ENCODE measurements around the gene ZNF768.
"Not testable (repeated sequence)": the region's sequence is repeated elsewhere in the genome, so short reads cannot be mapped to it uniquely, and the experiment has no call there.

Gene ZNF768

GRCh38 chr16:30539000-30539964 is 12.9 kb upstream of the ZNF768 start:
- in situ Hi-C loops (cut with MboI; ENCODE audit: low pct_unique_long_range_greater_than_20kb, low sequenced_read_pairs, unreplicated experiment), result loop anchor here (10.0 to 25.0 kb wide), 2 partner anchors 84 to 98 kb away; no protein-coding TSS in a partner anchor
- no peak for TF ChIP-seq CTCF (IDR thresholded peaks at IDR 0.05; ENCODE audit: extremely low read depth, insufficient read depth, missing control alignments)
- no peak for DNase-seq (ENCODE audit: low spot score)

GRCh38 chr16:30536391-30537024 is 10.1 kb upstream of the ZNF768 start:
- in situ Hi-C loops (cut with MboI; ENCODE audit: low pct_unique_long_range_greater_than_20kb, low sequenced_read_pairs, unreplicated experiment), result loop anchor here (10.0 to 25.0 kb wide), 2 partner anchors 82 to 101 kb away; no protein-coding TSS in a partner anchor
- not testable (repeated sequence) for DNase-seq (ENCODE audit: low spot score)

- TF ChIP-seq CTCF (IDR thresholded peaks at IDR 0.05; ENCODE audit: extremely low read depth, insufficient read depth, missing control alignments), result peak; percentile 74
- in situ Hi-C loops (cut with MboI; ENCODE audit: low pct_unique_long_range_greater_than_20kb, low sequenced_read_pairs, unreplicated experiment), result loop anchor here (10.0 to 25.0 kb wide), 2 partner anchors 81 to 102 kb away; no protein-coding TSS in a partner anchor
- peak; percentile 83 for DNase-seq (ENCODE audit: low spot score)
Measured at GRCh38 chr16:30535777-30536190, 9.4 kb upstream of the ZNF768 start.

- DNase-seq (ENCODE audit: low spot score), result no peak
- in situ Hi-C loops (cut with MboI; ENCODE audit: low pct_unique_long_range_greater_than_20kb, low sequenced_read_pairs, unreplicated experiment), result loop anchor here (10.0 to 25.0 kb wide), 2 partner anchors 80 to 102 kb away; no protein-coding TSS in a partner anchor
- no peak for TF ChIP-seq CTCF (IDR thresholded peaks at IDR 0.05; ENCODE audit: extremely low read depth, insufficient read depth, missing control alignments)
Measured at GRCh38 chr16:30535106-30535776, 8.9 kb upstream of the ZNF768 start.

GRCh38 chr16:30534368-30535105 is 8.2 kb upstream of the ZNF768 start, which contains the start of gene ZNF747:
ZNF747 (minus strand) TSS chr16:30534858; CDS start chr16:30534679, 179 bp downstream.
- in situ Hi-C loops (cut with MboI; ENCODE audit: low pct_unique_long_range_greater_than_20kb, low sequenced_read_pairs, unreplicated experiment), result loop anchor here (10.0 to 25.0 kb wide), 2 partner anchors 80 to 103 kb away; no protein-coding TSS in a partner anchor
- peak; percentile 95 for DNase-seq (ENCODE audit: low spot score)
- TF ChIP-seq CTCF (IDR thresholded peaks at IDR 0.05; ENCODE audit: extremely low read depth, insufficient read depth, missing control alignments), result no peak

GRCh38 chr16:30533748-30534367 is 7.5 kb upstream of the ZNF768 start:
- no peak for DNase-seq (ENCODE audit: low spot score)
- no peak for TF ChIP-seq CTCF (IDR thresholded peaks at IDR 0.05; ENCODE audit: extremely low read depth, insufficient read depth, missing control alignments)
- in situ Hi-C loops (cut with MboI; ENCODE audit: low pct_unique_long_range_greater_than_20kb, low sequenced_read_pairs, unreplicated experiment), result loop anchor here (10.0 to 25.0 kb wide), 2 partner anchors 79 to 103 kb away; no protein-coding TSS in a partner anchor
